A204.1 (cell line): ENCODE measurements around the gene RPS6KA2.

Source experiments
- FAIRE-seq: peaks from 2 replicates; lab custom pipeline; 2012; peaks lifted over from hg19 to GRCh38; lab: Jason Lieb, UNC

Gene RPS6KA2

GRCh38 chr6:166570929-166571713 is 55.9 kb downstream of the RPS6KA2 start:
- no peak for FAIRE-seq

DNA sequence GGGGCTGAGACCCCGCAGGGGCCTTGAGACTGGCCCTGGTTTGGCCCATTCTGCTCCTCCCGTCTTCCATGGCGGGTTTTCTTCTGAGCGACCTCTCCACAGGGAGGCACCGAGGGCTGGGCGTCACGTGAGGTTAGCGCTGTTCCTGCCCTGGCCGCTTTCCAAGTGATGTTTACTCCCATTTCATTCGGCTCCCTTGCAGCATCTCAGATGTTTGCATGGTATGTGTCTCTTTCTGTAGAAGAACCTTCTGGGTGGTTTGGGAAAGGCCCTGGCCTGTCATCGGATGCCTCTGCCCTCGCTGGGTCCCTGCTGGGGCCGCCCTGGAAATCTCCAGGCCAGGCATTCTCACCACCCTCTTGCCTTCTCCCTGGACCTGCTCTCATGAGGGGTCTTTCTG is 57.8 kb downstream of the RPS6KA2 start:
- no peak for FAIRE-seq

DNA sequence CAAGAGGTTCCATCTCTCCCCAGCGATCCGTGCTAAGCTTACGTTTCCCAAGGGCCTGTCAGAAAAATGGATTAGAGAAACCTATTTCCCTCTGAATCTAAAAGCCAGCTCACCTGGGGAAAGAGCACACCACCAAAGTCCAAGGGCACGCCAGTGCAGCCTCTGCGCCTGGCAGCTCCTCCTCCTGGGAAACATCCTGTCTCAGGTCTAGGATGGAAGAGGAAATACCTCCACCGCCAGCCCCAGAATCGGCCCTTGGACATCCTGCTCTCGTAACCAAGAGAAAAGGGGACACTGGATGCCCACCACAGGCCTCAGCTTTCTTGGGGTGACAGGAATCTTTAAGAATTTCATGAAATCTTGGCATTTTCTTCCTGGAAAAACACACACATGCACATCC is 59.2 kb downstream of the RPS6KA2 start:
- FAIRE-seq: no peak

DNA sequence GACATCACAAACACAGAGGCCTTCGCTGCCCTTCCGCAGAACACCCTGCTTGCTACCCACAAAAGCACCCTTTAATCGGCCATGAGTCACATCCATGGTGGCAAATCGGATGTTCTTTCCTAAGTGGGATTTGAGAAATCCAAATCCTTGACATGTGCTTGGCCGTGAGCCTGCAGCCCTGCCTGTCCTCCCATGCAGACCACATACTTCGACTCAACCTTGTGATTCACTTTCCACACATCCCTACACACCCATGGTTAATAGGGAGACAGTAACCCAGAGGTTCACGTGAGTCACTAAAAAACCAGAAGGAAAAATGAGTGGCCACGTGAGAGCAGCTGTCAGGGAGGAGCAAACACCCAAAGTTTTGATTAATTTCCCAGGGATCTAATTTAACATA is 59.9 kb downstream of the RPS6KA2 start:
- FAIRE-seq: no peak

- FAIRE-seq: no peak
Measured at GRCh38 chr6:166566026-166567011, 60.7 kb downstream of the RPS6KA2 start.

DNA sequence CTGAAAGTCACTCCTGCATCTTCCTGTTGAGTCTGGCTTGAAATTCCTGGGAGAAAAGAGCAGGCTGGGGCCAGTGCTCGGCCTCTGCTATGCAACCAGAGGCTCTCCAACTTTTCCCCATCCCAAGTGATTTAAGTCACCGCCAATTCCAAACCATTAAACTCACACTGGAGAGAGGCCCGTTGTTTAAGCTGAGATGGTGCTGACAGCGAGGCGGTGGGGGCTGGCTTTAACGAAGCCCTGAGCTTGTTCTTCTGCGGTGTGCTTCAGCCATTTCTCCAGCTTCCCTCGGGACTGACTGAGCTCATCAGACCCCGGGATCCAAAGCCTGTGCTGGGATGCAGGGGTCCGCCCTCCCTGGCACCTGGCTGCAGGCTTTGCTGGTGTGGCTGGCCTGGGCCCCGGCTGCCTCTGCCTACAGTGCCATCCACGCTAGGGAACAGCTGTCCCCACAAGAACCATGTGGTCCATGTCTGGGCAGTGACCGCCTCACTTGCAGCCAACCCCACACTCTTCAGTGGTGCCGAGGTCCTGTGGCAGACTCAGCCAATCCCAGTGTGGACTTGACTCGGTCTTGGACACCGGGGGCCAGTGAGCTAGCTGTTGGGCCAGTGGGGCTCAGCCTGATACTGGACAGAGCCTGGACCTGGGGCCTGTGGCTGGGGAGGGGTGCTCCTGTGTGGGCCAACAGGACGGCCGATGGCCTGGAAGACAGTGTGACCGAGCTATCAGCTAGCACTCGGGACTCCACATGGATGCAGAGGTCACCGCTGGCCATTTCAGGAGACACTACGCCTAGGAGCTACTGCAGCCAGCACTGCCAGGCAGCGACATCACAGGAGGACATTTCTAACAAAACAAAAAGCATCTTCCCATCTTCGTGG is 61.7 kb downstream of the RPS6KA2 start:
- FAIRE-seq: no peak

DNA sequence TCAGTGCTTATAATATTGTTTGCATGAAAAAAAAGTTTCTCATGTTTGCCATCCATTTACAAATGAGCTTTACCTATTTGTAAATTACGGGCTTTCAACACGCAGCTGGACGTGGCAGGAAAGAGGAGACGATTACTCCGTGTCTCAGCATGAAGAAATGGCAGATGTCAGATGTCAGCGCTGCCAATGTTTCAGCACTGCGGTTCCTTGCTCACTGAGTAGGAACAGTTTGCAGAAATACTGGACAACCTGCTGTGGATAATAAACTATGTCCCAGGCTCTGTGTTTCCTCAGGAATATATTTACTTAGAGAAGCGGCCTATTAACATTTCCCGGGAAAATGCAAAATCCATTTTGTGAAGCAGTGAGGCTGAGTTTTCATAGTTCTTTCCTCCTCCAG is 63.2 kb downstream of the RPS6KA2 start:
- no peak for FAIRE-seq

GRCh38 chr6:166563200-166563599 is 63.9 kb downstream of the RPS6KA2 start:
- FAIRE-seq: no peak

DNA sequence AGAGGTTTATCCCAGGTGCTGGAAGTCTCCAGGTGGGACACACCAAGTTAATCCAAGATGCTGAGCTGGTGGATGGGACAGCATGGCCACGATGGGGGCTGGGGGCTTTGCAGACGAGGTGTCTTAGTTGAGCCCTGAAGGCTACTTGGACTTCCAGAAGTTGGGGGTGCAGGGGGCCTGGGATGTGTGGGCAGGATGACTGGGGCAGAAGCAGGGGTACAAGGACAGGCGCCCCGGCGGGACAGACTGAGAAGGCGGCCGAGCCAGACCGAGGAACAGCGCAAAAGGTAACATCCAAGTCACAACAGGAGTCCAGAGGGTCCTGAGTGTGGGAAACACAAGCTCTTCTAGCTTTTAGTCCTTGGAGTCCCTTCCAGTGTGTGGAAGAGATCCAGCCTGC is 64.3 kb downstream of the RPS6KA2 start:
- FAIRE-seq: no peak

- FAIRE-seq: no peak
Measured at GRCh38 chr6:166561771-166562359, 65.2 kb downstream of the RPS6KA2 start.

GRCh38 chr6:166560222-166560621 is 66.8 kb downstream of the RPS6KA2 start:
- FAIRE-seq: no peak

GRCh38 chr6:166559662-166560061 is 67.4 kb downstream of the RPS6KA2 start:
- no peak for FAIRE-seq

- FAIRE-seq: no peak
Measured at GRCh38 chr6:166559211-166559610, 67.8 kb downstream of the RPS6KA2 start.

DNA sequence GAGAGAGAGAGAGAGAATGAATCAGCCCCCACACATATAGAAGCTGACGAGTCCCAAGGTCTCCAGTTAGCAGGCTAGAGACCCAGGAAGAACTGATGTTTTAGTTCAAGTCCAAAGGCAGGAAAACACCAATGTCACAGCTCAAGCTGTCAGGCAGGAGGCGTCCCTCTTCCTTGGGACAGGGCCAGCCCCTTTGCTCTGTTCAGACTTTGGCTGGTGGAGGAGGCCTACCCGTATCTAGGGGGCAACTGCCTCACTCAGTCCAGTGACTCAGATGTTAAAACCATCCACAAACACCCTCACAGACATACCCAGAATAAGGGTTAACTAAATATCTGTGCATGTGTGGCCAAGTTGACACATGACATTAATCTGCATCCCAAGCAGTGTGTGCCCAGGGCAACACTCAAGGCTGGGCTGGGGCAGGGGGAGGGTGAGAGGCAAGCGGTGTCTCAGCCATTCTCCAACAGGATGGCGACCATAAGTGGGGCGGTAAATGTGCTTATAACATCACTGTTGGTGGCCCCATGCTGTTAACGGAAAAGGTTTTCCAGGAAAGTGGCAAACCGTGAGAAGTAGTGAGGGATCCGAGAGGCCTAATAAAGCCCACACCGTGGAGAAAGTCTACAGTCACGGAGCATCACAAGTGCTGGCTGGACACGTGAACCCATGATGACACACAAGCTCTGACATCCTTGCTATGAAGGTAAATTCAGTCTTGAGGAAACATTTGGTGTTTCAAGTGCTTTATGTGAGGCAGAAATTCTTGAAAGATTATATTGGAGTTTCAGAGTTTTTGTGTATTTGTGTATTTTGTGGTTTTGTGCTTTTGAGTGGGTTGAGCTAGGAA is 68.7 kb downstream of the RPS6KA2 start:
- no peak for FAIRE-seq

DNA sequence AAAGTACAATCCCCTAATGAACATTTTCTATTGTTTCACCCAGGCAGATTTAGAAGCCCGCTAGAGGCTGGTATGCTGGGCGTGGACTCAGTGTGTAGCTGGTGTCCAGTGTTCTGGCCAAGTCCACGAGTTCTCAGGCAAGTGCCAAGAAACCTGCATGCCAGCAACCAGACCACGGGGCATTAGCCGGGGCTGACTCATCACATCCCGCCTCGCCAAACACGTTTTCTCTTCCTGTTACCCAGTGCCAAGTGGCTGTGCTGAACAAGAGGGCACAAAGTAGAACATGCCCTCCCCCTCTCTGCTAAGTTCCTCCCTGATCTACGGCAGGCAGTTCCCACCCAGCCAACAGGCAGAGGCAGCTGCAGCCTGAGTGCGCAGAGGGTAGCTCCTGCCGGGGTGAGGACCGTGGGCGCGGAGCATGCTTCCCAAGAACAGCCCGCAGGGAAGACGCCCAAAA is 70.2 kb downstream of the RPS6KA2 start:
- FAIRE-seq: no peak

DNA sequence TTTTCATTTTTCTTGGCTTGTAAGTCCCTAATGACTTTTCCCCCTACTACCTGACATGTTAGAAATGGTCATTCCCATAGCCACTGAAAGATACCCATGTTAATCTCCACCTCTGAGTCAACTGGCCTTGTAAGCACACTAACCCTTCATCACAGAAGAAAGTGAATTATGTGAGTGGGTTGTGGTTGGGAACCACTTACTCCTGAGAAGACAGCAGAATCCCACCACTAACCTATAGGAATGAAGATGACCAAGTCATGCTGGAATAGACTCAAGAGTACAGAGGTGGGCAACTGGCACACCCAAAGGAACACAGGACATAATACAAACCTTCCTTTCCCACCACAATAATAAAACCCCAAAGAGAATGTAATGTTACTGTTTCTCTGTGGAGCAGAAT is 70.7 kb downstream of the RPS6KA2 start:
- FAIRE-seq: no peak

GRCh38 chr6:166555086-166555485 is 72.0 kb downstream of the RPS6KA2 start:
- no peak for FAIRE-seq

DNA sequence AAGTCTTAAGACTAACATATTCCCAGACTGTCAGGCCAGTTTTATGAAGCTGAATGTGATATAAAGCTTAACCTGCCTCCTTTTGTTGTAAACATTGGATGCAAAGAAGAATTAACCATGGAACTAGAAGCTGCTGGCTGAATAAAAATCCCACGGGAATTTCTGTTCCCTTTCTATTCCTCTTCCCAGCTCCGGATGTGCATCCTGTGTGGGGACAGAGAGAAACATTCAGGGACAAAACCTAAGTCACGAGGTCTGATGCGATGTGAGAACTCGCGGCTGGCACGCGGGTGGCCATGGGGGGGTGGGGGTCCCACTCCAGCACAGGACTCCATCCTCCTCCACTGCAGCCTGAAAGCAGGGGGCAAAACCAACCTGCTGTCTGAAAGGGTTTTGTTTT is 72.7 kb downstream of the RPS6KA2 start:
- FAIRE-seq: no peak

- no peak for FAIRE-seq
Measured at GRCh38 chr6:166553563-166554271, 73.3 kb downstream of the RPS6KA2 start.

DNA sequence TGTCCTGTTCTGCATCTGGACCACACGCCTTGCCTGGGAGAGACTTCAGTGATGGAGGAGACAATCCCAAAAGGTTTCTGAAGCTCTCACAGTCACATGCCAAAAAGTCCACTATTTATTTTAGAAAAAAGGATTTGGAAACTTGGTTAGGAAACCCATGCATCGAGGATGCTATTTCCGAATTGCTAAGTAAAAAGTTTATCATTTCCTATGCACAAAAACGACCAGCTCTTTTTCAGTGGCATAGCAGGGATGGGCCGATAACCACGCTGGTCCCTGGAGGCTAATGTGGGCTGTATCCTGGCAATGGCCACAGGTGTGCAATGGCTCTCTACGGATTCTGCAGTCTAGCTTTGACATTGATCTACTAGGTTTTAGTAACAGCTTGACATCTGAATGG is 74.5 kb downstream of the RPS6KA2 start:
- FAIRE-seq: no peak
